DMS153 (cell line): Measurements from ENCODE around the gene GJA3.
"Not testable (repeated sequence)": the region's sequence is repeated elsewhere in the genome, so short reads cannot be mapped to it uniquely, and the experiment has no call there.

Experiments used
- DNase-seq: peaks from one replicate; lab custom pipeline; 2025; lab: John Stamatoyannopoulos, UW

The GJA3 gene

DNA sequence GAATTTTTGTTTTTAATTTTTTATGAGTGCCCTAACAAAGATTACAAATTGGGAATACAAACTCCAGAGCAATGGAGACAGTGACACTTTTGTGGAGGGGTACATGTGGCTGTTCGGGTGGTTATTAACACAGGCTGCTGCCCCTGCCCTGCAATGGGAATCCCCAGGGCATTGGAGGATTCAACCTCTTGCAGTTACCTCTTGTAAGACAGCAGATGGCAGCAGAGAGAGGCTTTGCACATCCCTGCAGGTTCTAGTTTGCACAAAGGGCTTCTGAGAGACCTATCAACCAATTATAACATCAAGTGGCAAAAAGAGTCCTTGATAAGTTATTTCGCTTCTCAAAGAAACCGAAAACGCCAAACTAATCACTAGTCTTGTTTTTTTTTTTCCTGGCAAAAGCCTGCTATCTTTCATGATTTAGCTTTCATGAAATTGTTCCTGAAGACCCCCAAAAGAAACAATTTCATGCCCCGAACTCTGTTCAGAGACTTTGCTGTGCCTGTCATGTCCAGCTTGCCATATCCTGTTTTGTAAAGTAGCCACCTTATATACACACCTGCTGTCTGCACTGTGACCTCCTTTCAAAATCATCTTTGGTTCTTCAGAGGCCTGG lies 21.5 kb upstream of the GJA3 start:
- DNase-seq: peak; percentile 72

DNA sequence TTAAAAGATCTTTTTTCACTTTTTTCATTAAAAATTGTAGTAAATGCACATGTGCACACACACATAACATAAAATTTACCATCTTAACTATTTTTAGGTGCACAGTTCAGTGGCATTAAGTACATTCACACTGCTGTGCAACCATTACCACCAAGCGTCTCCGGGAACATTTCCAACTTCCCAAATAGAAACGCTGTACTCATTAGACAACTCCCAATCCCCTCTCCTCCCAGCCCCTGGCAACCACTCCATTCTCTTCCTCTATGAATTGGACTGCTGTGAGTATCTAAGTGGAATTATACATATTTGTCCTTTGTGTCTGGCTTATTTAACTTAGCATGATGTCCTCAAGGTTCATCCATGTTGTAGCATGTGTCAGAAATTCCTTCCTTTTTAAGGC lies 20.3 kb upstream of the GJA3 start:
- no peak for DNase-seq

DNA sequence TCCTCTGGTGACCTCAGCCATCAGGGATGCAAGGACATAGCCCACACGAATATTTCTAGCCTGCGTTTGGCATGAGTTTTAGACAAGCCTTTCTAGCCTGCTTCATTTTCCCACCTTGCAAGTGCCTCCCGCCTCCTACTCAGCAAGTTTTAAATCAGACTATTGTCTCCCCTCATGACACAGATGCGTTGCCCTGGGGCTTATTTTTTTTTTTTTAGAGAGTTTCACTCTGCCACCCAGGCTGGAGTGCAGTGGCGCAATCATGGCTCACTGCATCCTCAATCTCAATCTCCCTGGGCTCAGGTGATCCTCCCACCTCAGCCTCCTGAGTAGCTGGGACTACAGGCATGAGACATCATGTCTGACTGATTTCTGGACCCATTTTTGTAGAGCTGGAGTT lies 17.3 kb upstream of the GJA3 start:
- DNase-seq: no peak

DNA sequence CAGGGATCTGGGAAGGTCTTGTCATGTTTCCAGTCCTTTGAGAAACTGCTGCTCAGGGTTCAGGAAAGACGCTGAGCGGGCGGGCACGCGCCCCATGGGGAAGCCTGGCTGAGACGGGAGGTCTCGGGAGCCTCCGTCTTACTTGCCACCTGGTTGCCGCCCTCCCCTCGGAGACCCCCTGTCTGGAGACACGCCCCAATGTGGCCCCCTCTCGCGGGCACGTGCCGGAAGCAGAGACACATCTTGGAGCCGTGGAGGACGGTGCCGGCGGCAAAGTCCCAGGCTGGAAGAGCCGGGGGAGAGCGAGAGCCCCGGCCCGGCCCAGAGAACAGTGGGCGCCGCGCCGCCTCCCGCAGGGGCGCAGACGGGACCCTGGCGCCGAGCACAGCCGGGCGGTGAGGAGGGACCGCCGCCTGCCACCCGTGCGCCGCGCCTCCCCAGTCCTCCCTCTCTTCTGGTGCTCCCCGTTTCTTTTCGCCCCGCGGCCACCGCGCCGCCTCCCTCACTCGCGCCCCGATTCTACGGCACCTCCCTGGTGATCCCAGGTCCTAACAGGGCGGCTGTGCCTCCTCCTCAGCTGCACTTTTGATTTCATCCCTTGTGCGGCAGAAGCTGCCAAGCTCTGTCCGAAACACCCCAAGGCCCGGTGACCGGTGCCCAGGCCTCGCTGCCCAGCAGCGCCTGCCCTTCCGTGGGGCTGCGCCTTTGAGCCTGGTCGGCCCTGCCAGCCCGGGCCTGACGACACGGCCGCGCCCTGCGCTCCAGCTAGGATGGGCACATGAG lies 16.4 kb upstream of the GJA3 start:
- no peak for DNase-seq

DNA sequence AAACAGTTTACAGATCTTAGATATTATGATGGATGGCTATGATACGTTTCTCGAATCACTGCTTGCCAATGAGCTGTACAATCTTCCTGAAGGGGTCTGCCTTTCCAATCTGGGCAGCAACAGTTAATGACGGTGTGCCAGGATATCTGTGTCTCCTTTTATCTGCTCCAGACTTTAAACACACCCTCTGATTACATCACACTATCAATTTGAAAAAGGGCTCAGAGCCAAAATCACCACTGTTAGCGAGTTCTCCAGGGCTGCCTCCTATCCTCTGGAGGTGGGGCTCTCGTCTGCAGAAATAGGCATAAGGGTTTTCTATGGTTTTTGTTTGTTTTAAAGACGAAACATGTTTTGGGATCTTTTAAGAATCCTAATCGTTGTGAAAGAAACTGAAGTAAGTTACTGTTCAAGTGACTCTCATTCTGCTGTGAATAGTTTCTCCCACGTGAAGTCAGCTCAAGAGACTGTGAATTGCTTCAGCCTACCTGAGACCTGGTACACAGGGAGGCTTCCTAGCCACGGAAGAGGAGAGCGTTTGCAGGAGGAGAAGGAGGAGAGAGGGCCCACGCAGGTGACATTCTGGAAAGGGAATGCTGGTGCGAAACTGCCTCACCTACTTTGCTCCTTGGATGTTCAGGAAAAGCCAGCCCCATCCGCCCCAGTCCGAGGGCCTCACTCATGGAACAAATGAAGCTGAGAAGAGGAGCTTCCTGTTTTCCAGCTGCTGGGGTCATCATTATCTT lies 15.2 kb upstream of the GJA3 start:
- no peak for DNase-seq

DNA sequence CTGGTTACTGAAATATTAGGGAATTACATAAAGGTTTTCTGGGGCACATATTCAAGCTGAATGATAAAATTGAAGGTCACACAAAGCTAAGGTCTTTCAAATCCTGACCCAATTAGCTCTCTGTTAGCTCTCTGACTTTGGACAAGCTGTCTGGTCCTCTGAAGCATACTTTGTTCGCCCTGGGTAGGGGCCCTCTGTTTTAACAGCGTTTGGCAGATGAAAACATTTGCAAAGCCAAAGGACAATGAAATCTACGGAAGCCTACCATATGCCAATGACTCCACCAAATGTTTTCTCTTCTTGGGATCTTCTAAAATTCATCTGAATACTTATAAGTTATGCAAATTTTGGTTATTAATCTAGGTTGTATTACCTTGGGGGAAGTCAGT lies 14.5 kb upstream of the GJA3 start:
- no peak for DNase-seq

DNA sequence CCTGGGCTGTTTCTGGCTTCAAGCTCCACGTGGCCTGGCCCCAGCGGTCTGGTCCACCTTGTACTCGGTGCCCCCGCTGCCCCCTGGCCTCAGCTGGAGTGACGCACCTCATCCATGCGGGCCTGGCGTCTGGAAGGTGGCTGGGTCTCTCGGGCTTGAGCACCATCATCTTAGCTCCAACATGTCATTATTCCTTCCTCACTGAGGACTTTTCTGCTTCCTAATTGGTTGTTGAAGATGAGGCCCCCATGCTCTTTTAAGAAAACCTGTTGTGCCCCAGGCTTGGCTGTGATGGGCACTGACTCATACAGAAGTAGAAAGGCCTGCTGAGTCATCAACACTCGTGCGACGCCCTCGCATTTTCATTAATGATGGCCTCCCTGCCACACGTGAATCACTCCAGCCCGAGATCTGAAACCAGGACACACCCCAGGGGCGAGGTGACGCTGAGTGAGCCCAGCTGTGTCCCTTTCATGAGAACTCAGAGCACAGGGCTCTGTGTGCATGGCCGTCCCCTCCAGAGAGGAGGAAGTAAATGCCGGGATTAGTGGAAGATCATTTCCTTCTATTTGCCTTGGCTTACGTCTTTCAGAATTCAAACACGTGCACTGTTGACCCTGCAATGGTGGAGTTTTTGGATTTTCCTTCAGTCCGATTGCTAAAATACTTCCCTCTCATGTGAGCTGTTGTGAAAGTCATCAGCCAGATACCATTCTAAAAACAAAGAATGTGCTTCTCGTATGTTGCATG lies 14.0 kb upstream of the GJA3 start:
- DNase-seq: peak; percentile 82

DNA sequence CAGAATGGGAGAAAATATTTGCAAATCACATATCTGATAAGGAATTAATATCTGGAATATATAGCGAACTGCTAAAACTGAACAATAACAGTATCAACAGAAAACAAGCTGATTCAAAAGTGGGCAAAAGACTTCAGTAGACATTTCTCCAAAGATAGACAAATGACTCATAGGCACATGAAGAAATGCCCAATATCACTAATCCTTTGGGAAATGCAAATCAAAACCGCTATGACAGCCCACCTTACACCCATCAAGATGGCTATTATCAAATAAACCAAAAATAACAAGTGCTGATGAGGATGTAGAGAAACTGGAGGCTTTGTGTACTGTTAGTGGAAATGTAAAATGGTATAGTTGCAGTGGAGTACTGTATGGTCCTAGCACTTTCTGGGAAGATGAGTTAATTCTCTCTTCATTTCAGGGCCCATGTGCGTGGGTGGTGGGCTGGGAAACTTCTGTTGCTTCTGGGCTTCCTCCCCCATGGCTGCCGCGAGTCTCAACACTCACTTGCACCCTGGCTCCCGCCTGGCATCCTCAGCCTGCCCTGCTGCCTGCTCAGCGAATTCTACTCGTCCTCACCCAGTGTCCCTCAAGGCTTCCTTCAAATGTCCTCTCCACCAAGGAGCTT lies 12.4 kb upstream of the GJA3 start:
- DNase-seq: no peak

DNA sequence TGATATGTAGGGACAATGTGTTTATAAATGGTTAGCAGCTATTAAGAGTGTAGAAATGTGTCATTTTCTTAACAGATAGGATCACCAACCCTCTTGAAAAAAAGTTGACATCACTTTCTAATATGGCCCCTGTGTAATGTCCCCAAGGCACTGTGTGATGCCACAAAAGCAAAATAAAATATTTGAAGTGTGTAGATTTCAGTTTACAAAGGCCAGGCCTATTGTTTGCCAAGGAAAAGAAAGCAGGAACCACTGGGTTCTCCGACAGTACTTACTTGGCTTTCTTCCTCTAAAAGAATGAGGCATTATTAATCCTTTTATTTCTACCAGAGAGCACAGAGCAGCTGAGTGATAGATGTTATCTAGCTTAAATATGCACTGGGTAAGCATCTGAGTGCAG lies 10.5 kb upstream of the GJA3 start:
- no peak for DNase-seq

DNA sequence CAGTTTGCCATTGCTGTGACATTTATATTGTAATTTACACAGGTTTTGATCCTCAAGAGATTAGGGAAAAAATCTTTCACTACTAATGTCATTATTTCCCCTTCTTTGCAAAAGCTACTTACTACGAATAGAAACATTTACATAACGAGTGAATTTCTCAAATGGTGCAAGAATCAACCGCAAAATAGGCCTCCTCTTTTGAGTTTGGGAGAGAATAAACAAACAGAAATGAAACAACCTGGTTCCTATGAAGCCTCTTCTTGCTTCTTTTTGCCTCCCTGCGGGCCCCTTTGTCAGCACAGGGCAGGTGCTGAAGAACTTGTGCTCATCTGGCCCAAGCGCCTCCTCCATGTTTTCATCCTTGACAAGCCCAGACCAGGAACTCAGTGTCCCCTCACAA lies 10.1 kb upstream of the GJA3 start:
- DNase-seq: no peak

DNA sequence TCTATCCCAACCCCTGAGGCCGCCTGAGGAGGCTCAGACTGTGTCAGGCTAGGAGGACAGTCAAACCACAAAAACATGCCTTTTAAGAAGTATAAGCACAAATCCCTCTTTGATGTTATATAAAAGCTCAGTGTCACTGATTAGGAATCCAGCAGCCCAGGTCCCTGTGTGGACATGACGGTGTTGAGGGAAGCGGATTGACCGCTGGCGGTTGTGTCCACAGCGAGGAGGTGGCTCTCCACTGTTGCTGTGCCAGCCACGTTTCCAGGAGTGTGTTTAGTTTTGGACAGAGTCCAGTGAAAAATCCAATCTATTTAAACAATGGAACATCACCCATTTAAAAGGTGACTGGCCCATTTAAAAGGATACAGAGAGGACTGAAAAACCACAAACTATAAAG lies 7.5 kb upstream of the GJA3 start:
- DNase-seq: no peak

DNA sequence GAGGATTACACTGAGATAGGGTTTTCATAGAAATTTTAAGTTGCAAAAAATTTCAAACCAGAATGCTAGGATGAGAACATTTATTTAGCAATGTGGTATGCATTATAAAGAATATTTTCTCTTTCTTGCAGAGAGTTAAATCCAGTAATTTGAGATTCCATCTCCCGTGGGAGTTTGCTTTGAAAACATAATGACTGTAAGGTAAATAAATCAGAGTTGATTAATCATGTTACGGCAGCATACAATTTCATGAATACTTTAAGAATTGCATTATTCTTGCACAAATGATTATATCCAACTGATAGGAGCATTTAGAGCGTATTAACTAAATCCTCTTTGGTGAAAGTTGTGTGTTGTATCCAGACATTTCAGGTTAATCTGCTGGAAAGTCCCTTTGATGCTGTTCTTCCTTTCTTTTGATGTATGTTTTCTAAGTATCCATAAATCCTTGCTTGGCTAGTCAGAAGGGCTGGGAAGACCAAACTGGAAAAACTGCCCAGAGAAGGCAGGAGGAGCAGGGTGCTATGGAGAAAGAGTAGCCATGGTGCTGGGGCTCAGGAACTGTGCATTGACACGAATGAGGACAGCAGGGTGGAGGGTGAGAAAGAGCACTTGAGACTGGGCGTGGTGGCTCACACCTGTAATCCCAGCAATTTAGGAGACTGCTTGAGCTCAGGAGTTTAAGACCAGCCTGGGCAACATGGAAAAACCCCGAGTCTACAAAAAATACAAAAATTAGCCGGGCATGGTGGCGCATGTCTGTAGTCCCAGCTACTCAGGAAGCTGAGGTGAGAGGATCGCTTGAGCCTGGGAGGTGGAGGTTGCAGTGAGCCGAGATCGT lies 4.8 kb upstream of the GJA3 start:
- DNase-seq: no peak

DNA sequence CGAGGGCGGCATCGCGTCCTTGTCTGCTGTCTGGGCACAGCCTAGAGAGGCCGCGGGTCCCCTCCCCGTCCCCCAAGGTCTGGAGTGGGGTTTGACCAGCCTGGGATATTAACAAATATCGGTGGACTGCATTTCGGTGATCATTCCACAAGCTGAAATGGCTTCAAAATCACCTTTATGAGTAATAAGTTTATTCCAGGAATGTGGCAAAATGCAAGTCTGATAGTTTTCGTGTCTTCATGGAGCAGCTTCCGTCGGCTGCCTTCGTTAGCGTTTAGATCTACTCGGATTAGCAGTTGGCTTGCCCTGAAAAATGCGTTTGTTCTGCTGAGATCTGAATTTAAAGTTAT lies 1.1 kb upstream of the GJA3 start:
- no peak for DNase-seq

DNA sequence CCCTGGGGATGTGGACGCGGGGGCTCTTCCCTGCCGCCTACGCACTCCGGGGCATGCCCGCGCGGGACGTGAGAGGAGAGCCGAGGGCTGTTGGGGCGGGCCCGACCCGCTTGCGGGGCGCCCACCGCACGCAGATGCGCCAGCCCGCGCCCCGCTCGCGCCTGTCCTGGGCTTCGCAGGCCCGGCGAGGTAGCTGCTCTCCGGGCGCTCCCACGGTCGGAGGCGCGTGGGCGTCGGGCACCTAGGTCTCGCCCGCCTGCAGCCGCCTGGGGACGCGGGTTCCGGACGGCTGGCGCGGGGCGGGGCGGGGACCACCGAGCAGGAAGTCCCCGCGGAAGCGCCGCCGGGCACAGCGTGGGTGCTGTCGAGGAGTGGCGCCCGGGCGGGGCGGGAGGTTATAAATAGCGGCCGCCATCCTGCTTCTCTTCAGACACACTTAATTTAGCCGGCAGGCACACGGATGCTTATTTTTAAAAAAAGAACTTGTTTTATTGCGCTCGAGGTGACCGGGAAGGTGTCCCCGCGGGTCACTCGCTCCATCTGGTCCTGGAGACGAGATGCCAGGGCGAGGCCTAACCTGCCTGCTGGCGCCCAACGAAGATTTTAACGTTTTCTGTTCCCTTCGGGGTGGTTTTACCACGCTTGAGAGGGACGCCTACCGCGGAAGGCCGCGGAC lies 561 bp upstream of the GJA3 start:
- DNase-seq: no peak

DNA sequence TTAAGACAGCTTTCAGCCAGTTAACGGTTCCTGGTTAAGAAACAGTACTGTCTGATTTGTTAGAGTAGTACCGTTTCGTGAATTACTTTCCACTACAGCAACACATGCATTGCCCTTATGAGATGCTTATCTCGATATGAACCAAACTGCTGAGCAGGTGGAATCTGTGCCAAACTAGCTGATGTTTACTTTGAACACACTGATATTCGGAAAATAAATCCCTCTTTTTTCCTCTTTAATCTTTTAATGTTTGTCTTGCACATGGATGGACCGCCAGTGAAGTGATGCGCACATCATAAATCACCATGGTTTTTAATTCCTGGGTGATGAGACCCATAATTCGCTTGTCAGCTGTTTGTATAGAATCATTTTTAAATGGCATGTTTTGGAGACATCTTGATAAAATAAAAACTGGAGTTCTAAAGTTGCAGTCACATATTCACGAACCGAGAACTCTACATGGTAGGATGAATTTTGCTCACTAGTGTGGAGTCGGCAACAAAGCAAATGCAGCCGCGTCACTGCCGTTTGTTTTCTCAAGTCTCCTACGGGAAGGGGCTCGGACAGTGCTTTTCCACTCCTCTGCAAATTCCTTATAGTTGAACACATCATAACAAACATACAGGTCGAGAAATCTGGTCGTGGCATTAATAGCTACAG lies 1.1 kb downstream of the GJA3 start:
- no peak for DNase-seq

DNA sequence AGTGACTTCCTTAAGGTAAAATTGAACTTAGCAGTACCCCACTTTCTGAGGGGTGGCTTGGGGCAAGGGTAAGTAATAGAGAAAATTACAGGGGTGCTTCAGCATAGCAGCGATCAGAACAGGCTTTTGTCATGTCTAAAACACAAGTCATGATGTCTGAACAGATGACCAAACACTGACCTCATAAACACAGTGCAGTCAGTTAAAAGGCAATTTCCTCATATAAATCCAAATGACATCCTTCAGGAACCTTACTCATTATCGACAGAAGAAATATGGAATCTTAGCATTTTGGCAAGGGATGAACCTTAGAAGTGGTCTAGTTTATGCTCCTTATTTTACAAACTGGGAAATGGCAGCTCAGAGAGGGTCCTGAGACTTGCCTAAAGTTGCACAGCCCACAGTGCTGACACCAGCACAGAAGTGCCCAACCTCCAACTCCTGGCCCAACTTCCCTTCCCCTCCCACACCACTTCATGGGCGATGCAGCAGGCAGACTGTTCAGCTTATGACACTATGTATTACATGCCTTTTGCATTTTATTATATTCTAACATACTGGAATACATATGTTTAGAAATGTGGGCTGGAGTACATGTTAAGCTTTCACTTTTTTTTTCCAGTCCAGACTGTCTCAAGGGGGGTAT lies 3.6 kb downstream of the GJA3 start:
- DNase-seq: no peak

DNA sequence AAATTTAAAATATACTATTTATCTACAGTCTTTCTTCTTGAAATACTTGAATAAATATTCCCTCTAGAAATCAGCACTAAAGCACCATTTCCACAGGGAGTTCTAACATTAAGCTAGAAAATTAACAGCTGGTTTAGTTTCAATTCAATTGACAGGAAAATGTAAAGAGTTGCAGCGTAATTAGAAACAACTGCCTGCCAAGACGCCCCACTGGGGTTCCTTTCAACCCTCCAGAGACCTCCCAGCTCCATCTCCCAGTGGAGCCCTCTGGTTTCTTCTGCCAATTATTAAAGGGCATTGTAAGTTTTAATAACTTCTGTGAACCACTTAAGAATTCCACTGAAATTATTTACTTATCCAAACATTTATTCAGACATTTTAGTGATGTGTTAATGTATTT lies 4.2 kb downstream of the GJA3 start:
- no peak for DNase-seq

DNA sequence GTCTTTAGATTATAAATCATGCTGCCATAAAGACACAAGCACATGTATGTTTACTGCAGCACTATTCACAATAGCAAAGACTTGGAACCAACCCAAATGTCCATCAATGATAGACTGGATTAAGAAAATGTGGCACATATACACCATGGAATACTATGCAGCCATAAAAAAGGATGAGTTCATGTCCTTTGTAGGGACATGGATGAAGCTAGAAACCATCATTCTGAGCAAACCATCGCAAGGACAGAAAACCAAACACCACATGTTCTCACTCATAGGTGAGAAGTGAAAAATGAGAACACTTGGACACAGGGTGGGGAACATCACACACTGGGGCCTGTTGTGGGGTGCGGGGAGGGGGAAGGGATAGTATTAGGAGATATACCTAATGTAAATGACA lies 7.6 kb downstream of the GJA3 start:
- not testable (repeated sequence) for DNase-seq

DNA sequence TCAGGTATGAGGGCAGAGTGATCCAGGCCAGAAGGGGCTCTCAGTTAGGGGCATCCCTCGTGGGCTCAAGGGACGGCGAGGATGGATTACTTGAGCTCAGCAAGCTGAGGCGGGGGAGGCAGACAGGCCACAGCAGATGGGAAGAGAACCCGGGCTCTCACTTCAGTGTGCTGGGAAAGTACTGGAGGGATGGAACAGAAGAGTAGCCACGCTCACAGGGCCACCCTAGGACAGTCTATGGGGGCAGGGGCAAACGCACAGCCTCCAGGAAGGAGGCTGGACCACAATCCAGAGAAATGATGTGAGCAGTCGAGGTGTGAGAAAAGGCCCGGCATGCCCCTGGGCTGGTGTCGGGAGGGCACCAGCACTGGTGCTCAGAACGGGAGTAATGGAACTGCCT lies 9.2 kb downstream of the GJA3 start:
- no peak for DNase-seq

DNA sequence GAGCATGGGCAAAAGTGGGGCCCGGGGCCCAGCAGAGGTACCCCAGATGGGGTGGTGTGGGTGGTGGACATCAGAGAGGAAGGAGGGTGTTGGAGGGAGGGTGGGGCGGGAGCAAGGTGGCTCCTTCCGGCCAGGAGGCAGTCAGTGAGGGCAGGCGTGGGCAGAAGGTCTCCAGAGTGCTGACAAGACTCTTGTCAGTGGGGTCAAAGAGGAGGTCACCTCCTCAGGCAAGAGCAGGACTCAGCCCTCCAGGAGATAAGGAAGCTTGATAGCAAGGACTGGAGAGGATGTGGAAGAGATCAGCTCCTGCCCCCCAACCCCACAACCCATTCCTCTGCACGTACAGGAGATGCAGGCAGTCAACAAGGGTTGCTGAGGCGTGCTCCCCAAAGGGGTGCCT lies 9.8 kb downstream of the GJA3 start:
- no peak for DNase-seq
